GM03348 (cell line): ENCODE measurements around the gene OSBP2.
A peak's percentile ranks its signal among the peaks of the same experiment; 100 is the strongest.

ENCODE experiments used
- DNase-seq: peaks from one replicate; pipeline ENCODE4 v3.0.0; 2012; ENCODE audit warnings: low spot score

The OSBP2 gene

GRCh38 chr22:30847583-30847982 lies 152.9 kb downstream of the OSBP2 start:
- no peak for DNase-seq

GRCh38 chr22:30855266-30855665 lies 160.6 kb downstream of the OSBP2 start:
- DNase-seq = no peak

- DNase-seq = no peak
These were observed 161.2 kb downstream of the OSBP2 start for GRCh38 chr22:30855677-30856518.

GRCh38 chr22:30856741-30857502 lies 162.2 kb downstream of the OSBP2 start:
- no peak for DNase-seq

- no peak for DNase-seq
These were observed 163.1 kb downstream of the OSBP2 start for GRCh38 chr22:30857791-30858190.

GRCh38 chr22:30858976-30859713 lies 164.5 kb downstream of the OSBP2 start:
- peak; percentile 2 for DNase-seq

GRCh38 chr22:30859714-30860095 lies 165.0 kb downstream of the OSBP2 start:
- DNase-seq = no peak

GRCh38 chr22:30860176-30861105 lies 165.8 kb downstream of the OSBP2 start:
- DNase-seq = peak; percentile 3

- peak; percentile 3 for DNase-seq
These were observed 166.5 kb downstream of the OSBP2 start for GRCh38 chr22:30861131-30861530.

- DNase-seq = peak; percentile 5
These were observed 167.2 kb downstream of the OSBP2 start for GRCh38 chr22:30861688-30862552.

GRCh38 chr22:30863081-30863833 lies 168.6 kb downstream of the OSBP2 start:
- peak; percentile 53 for DNase-seq

- peak; percentile 6 for DNase-seq
These were observed 170.1 kb downstream of the OSBP2 start for GRCh38 chr22:30864441-30865420.

GRCh38 chr22:30865656-30866055 lies 171.0 kb downstream of the OSBP2 start:
- peak; percentile 3 for DNase-seq

- no peak for DNase-seq
These were observed 171.5 kb downstream of the OSBP2 start for GRCh38 chr22:30866216-30866615.

- DNase-seq = no peak
These were observed 172.2 kb downstream of the OSBP2 start for GRCh38 chr22:30866811-30867271.

GRCh38 chr22:30867746-30868662 lies 173.3 kb downstream of the OSBP2 start:
- DNase-seq = no peak

- no peak for DNase-seq
These were observed 174.2 kb downstream of the OSBP2 start for GRCh38 chr22:30868663-30869385.
